ENCODE data around the gene TREM1. TPM values are rescaled to one million over a fixed set of nuclear protein-coding genes. Genes with fewer than 3 reads are reported as not detected.

TREM1 gene
- total RNA-seq, 2 donors from 2014 or later, result not detected

GRCh38 chr6:41256383-41256782, 30.1 kb downstream of the TREM1 start:
- 93 to 100% methylated on average over 1 of the region's 1 CpG for WGBS, 2 donors
- no peak overlapping the region for H3K27ac ChIP-seq
- intact Hi-C loops (cut with DNase I), result no loop called here
- H3K27me3 ChIP-seq, result no peaks in the 10 kb centered on the region
- DNase-seq, result no peak
- no peak for ATAC-seq
- no peaks in the 10 kb centered on the region for H3K9me3 ChIP-seq
- H3K4me3 ChIP-seq, result no peak overlapping the region
- H3K36me3 ChIP-seq (replicated peaks in 1 of 2; ENCODE audit: insufficient read depth in 1 of 2, low read depth in 2 of 2), result no peaks in the 10 kb centered on the region
- H3K4me1 ChIP-seq, result peaks cover 19% of the 10 kb centered on the region
- no peak for TF ChIP-seq CTCF (IDR thresholded peaks at IDR 0.05)
- no peak for TF ChIP-seq POLR2A (IDR thresholded peaks at IDR 0.05)

- Histone ChIP-seq H3K4me1 (peaks cover 19% of the 10 kb centered on the region), H3K4me3 (no peak overlapping the region), H3K27ac (no peak overlapping the region), H3K27me3 (no peaks in the 10 kb centered on the region), H3K36me3 (replicated peaks in 1 of 2; ENCODE audit: insufficient read depth in 1 of 2, low read depth in 2 of 2) (no peaks in the 10 kb centered on the region), H3K9me3 (no peaks in the 10 kb centered on the region)
- DNase-seq, result no peak
- TF ChIP-seq POLR2A (IDR thresholded peaks at IDR 0.05) (no peak), CTCF (IDR thresholded peaks at IDR 0.05) (no peak)
- 75 to 83% methylated on average over 2 to 5 of the region's 5 CpGs for whole genome bisulfite sequencing, 2 donors
- no peak for ATAC-seq
- intact Hi-C loops (cut with DNase I), result no loop called here
Measured at GRCh38 chr6:41255638-41256246, 30.7 kb downstream of the TREM1 start.

- H3K27me3 ChIP-seq, result no peaks in the 10 kb centered on the region
- no peaks in the 10 kb centered on the region for H3K9me3 ChIP-seq
- ATAC-seq, result no peak
- intact Hi-C loops (cut with DNase I), result no loop called here
- H3K4me3 ChIP-seq, result no peak overlapping the region
- no peak for DNase-seq
- H3K27ac ChIP-seq, result no peak overlapping the region
- TF ChIP-seq CTCF (IDR thresholded peaks at IDR 0.05) (no peak), POLR2A (IDR thresholded peaks at IDR 0.05) (no peak)
- no peaks in the 10 kb centered on the region for H3K36me3 ChIP-seq (replicated peaks in 1 of 2; ENCODE audit: insufficient read depth in 1 of 2, low read depth in 2 of 2)
- H3K4me1 ChIP-seq, result peaks cover 19% of the 10 kb centered on the region
Measured at GRCh38 chr6:41255110-41255509, 31.4 kb downstream of the TREM1 start.

GRCh38 chr6:41252401-41253169, 33.9 kb downstream of the TREM1 start:
- no peaks in the 10 kb centered on the region for H3K27me3 ChIP-seq
- intact Hi-C loops (cut with DNase I), result no loop called here
- no peak overlapping the region for H3K27ac ChIP-seq
- H3K4me3 ChIP-seq, result no peak overlapping the region
- H3K36me3 ChIP-seq (replicated peaks in 1 of 2; ENCODE audit: insufficient read depth in 1 of 2, low read depth in 2 of 2), result no peaks in the 10 kb centered on the region
- DNase-seq (no peak), ATAC-seq (no peak)
- 53 to 75% methylated on average over 3 of the region's 3 CpGs for WGBS, 2 donors
- H3K9me3 ChIP-seq, result no peaks in the 10 kb centered on the region
- H3K4me1 ChIP-seq, result peaks cover 13% of the 10 kb centered on the region
- TF ChIP-seq POLR2A (IDR thresholded peaks at IDR 0.05) (no peak), CTCF (IDR thresholded peaks at IDR 0.05) (no peak)
